Medulla oblongata (tissue), 1 donor: ENCODE results near the gene PRODH2.
"Not testable (repeated sequence)": the region's sequence is repeated elsewhere in the genome, so short reads cannot be mapped to it uniquely, and the experiment has no call there.

Source experiments
- DNase-seq: peaks from one replicate; pipeline ENCODE4 v3.0.0-alpha.2; 2015; ENCODE audit errors: extremely low spot score

The PRODH2 gene

DNA sequence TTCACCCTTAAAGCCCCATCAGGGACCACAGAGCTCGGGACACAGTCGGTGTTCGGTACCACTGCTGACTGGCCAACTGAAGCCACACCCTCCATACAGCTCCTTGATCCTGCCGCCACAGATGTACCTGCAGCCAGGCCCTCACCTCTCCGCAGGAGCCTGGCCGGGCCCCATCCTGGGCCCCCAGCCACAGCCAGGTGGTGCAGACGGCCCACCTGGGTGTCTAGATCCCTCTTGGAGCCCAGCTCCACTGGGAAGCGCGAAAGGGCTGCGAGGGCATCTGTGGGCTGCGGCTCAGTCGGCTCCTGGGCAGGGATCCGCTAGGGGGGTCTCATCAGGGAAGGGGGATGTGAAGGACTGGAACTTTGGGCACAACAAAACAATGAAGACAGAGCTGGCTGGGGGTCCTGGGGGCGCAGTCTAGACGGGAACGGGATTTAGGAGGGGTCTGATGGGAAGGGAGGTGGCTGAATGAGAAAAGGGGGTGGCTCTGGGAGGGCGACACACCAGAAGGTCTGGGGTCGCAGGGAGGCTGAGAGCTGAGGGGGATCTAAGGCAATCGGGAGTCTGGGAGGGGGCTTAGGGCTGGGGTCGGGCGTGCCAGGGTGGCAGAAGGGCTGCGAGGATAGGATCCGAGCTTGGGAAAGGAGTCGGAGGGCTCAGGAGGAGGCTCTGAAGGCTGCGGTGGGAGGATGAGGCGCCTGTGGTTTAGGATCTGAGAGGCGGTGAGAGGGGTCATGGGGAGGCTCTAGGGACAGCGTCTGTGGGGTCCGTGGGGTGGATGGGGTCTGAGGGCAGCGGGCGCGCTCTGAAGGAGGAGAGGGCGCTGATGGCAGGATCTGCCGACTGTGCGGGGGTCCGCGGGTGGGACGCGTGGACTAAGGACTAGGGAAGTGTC is 15.8 kb downstream of the PRODH2 start:
- no peak for DNase-seq

- not testable (repeated sequence) for DNase-seq
Observed at GRCh38 chr19:35795564-35795963, 17.1 kb downstream of the PRODH2 start.

DNA sequence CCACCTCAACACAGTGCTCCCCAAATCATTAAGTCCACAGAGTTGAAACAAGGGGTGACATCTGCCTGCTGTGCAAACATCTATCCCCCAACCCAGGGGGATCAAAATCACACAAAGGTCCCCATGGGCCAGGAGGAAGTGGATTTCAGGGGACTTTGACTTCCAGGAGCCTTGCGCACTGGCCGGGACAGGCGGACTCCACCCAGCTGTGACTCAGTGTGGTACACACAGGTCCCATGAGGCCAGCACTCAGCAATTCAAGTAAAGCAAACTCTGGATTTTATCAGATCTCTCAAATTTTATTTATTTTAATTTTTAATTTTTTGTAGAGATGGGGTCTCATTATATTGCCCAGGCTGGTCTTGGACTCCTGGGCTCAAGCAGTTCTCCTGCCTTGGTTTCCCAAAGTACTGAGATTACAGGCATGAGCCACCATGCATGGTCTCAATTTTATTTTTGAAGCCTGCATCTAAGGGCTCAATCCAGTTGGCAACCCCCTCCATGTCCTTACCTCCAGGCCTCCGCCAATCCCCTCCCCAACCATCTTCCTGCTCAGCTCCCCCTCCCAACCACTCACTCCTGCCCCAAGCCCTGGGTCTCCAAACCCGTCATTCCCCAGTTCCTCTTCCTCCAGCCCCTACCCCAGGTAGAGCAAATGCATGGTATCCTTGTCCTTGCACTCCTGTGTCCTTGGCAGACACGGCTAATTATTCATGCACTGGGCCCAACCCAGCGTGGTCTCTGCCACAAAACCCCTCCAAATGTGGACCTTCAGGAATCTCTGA is 19.1 kb downstream of the PRODH2 start:
- no peak for DNase-seq

DNA sequence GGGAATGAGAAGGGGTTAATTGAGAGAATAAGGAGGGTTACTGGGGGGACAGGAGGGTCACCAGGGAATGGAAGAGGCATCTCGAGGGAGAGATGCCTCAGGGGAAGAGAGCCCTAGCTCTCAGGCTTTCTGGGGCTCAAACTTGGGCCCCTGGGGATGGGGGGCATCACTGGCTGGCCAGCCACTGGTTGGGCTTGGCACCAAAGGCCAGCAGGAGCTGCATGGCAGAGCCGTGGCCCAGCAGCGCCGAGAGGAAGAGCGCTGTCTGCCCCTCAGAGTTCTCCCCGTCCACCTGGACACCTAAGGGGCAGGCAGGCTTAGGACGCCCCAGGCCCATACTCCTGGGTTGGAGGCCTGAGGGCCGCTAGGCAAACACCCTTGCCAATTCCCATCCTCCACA is 19.8 kb downstream of the PRODH2 start:
- no peak for DNase-seq

DNA sequence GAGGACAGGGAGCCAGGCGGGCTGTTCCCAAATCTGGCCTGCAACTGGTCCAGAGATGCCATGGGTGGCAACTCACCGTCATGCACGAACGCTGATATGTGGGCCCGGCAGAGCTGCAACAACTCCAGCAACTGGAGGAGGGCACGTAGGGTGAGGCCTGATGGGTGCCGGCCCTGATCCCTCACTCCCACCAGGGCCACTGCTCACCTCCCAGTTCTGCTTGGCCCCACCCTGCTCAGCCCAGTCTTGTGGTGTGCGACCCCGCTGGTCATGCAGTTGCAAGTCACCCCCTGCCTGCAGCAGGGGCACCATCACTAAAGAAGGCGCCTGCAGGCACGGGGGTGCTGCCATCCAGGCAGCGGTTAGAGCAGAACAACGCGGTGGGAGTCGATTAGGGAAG is 20.3 kb downstream of the PRODH2 start:
- DNase-seq, result no peak

GRCh38 chr19:35791814-35792279 is 20.8 kb downstream of the PRODH2 start:
- DNase-seq, result no peak

DNA sequence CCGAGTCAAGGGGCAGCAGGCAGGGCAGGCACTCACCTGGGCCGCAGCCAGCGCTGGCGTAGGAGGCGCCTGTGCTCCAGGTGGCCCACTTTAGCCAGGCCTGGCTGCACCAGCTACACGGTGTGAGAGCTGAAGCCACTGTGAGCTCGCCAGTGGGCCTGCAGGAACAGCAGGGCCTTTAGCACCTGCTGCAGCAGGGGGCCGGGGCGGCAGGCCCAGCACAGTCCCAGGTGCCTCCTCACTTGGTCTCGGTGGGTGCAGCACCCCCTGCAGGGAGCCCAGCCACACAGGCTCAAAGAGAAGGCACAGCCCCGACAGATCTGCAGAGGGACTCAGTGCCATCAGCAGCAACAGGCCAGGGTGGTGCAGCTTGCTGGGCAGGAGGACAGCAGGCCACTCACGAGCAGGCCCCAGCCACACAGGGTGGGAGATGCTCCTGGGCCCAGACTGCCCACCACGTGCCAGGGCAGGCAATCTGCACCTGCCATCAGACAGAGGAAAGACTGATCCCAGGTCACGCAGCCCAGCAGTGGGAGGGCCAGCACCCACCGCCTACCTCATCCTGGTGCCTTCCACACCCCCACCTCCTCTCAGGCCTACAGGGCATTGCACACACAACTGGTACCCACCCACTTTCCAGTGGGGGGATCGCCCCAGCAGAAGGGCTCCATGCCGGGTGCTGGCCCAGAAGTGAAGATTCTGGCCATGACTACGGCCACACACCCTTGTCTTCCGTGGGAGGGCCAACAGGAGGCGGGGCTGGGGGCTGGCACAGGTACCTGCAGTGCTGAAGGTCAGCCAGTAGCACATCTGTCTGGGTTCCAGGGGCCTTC is 21.4 kb downstream of the PRODH2 start:
- no peak for DNase-seq

- no peak for DNase-seq
Observed at GRCh38 chr19:35789978-35790944, 22.4 kb downstream of the PRODH2 start.

GRCh38 chr19:35789195-35789977 is 23.3 kb downstream of the PRODH2 start:
- DNase-seq, result no peak

- DNase-seq, result no peak
Observed at GRCh38 chr19:35788205-35788960, 24.3 kb downstream of the PRODH2 start.

DNA sequence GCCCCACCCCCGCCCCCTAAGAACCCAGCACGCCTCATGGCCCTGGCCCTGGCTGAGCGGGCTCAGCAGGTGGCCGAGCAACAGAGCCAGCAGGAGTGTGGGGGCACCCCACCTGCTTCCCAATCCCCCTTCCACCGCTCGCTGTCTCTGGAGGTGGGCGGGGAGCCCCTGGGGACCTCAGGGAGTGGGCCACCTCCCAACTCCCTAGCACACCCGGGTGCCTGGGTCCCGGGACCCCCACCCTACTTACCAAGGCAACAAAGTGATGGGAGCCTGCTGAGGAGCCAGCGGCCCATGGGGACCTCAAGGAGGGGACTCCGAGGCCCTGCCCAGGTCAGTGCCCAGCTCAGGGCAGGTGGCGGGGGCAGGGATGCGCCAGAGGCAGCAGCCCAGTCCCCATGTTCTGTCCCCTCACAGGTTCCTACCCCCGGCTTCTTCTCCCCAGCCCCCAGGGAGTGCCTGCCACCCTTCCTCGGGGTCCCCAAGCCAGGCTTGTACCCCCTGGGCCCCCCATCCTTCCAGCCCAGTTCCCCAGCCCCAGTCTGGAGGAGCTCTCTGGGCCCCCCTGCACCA is 25.3 kb downstream of the PRODH2 start:
- DNase-seq, result no peak

- no peak for DNase-seq
Observed at GRCh38 chr19:35786299-35787160, 26.1 kb downstream of the PRODH2 start.

DNA sequence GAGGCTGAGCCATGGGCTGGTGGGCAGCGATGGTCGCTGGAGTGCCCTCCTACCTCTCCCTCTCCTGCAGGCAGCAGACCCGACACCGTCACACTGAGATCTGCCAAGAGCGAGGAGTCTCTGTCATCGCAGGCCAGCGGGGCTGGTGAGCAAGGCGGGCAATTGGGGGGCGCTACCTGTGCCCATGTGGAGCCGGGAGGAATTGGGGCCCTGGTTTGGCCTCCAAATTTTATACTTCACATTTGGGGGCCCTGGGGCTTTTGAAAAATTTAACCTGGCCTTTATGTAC is 27.4 kb downstream of the PRODH2 start:
- no peak for DNase-seq

DNA sequence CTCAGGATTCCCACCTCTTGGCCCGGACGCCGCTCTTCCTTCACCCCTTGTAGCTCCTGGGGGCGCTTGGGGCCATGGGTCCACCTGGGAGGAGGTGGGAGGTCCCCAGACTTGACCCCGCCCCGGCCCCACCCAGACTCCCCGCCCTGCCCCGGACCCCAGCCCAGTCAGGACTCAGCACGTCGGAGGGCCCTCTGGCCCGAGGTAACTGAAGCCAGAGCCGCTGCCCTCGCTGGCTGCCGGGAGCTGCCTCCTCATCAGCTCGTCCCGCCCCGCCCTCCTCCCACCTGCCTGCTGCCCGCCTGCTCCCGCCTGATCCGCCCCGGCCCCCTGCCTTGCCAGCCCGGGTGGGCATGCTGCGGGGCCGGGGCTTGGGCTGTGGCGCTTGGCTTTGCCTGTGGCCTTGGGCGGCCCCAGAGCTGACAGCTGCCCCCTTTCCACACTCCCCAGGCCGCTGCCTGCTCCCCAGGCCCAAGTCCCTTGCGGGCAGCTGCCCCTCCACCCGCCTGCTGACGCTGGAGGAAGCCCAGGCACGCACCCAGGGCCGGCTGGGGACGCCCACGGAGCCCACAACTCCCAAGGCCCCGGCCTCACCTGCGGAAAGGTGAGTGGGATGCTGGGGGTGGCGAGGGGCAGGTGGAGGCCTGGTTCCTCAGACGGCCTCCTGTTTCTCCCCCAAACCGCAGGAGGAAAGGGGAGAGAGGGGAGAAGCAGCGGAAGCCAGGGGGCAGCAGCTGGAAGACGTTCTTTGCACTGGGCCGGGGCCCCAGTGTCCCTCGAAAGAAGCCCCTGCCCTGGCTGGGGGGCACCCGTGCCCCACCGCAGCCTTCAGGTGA is 27.9 kb downstream of the PRODH2 start:
- no peak for DNase-seq

DNA sequence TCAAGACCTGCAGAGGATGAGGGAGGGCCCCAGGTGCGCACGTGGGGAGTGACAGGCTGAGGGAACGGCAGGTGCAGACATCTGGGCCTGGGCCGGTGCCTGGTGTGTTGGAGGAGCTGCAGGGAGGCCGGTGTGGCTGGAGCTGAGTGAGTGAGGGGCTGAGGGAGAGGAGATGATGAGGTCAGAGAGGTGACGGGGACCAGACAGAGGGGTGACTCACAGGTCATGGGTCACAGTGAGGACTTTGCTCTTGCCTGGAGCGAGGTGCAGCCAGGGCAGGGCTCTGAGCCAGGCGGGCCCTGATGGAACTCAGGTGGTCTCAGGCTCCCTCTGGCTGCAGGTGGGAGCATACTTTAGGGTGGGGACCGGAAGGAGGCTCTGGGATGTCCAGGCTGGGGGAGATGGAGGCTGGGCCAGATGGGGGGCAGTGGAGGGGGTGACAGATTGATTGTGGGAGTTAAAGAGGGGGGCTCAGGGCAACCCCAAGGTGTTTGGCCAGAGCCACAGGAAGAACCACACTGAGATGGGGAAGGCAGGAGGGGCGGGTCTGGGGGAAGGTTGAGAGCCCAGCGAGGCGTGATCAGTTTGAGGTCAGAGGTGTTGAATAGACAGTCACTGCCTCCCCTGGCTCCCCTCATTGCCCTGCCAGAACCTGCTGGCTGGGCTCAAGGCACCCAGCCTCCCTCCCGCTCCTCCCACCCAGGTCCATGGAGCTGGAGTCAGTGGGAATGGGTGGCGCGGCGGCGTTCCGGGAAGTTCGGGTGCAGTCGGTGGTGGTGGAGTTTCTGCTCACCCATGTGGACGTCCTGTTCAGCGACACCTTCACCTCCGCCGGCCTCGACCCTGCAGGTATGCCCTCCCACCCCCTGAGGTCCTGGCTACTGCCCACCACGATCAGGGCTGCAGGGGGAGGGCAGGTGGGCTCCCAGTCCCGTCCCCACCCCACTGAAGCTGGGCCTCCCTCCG is 28.9 kb downstream of the PRODH2 start:
- DNase-seq, result no peak

GRCh38 chr19:35782589-35782988 is 30.1 kb downstream of the PRODH2 start:
- no peak for DNase-seq
